RCC 7860 (cell line): ENCODE results near the gene ALOX5.

Experiments
- DNase-seq: peaks from one replicate; pipeline ENCODE4 v3.0.0-alpha.2; 2015; ENCODE audit warnings: low spot score
- FAIRE-seq: peaks from 2 replicates; lab custom pipeline; 2012; peaks lifted over from hg19 to GRCh38; lab: Jason Lieb, UNC

Gene ALOX5

DNA sequence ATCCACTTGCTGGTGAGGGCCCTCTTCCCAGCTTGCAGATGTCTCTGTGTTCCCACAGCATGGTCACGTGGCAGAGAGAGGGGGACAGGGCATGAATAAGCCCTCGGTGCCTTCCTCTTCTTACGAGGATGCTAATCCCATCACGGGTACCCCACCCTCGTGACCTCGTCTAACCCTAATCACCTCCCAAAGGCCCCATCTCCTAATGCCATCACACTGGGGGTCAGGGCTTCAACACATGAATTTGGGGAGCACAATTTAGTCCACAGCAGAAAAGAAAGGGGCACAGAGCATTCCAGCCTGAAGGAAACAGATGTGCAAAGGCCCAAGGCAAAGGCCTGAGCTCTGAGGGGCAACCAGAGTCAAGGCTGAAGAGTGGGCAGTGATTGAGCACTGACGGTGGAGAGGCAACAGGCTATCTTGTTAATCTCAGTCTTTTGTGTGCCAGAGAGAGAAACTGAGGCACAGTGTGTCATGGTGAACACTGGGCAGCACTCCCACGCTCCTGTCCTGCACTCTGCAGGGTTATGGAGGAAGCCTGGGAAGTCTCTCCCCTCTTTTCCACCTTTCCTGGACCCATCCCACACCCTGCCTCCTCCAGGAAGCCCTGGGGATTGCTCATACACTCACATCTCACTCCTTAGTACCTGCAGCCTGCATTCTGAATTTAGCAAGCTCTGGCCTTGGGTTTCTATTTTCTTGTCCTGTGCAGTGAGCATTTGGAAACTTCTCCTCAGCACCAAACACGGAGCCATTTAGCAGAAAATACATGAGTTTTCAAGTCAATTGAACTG, 49.0 kb downstream of the ALOX5 start:
- FAIRE-seq (no peak), DNase-seq (no peak)

DNA sequence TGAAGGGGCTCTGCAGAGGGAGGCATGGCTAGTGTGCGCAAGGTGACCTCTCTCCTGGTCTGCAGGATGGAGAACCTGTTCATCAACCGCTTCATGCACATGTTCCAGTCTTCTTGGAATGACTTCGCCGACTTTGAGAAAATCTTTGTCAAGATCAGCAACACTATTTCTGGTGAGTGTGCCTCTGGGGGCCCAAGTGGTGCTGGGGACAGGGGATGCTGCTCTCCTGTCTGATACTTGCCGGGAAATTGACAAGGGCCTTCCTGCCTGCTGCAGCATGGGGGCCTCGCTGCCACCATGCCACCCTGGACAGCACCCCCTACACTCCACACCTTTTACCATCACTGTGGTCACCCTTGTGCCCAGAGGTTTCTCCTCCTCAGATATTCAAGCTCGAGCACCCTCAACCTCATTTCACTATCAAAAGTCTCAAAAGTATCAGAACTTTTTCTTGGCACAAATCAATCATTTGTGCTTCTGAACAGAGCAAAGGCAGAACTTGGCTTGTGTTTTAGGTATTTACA, 50.0 kb downstream of the ALOX5 start:
- no peak for DNase-seq
- FAIRE-seq, result no peak

DNA sequence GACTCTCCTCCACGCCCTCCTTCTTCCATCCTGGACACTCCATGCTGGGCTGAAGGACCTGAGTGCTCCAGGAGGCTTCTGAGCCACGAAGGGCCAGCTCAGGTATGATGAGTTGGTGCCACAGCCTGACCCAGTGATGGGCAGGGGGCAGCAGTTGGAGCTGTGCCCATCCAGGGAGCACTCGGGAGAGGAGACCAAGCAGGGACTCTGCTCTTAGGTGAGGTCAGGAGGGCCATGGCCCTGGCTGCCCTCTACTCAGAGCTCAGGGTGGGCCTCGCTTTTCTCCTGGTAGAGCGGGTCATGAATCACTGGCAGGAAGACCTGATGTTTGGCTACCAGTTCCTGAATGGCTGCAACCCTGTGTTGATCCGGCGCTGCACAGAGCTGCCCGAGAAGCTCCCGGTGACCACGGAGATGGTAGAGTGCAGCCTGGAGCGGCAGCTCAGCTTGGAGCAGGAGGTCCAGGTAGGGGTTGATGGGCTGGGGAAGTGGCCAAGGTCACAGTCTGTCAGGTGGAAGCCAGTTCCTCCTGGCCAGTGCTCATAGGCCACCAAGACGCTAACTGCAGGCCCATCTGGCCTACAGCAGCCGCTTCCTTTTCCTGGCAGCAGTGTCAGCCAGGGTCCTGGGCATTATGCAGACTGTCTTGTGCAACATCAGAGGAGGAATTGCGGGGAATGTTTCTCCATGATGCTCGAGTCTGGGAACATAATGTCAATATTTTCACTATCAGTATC, 50.8 kb downstream of the ALOX5 start:
- DNase-seq (no peak), FAIRE-seq (no peak)

DNA sequence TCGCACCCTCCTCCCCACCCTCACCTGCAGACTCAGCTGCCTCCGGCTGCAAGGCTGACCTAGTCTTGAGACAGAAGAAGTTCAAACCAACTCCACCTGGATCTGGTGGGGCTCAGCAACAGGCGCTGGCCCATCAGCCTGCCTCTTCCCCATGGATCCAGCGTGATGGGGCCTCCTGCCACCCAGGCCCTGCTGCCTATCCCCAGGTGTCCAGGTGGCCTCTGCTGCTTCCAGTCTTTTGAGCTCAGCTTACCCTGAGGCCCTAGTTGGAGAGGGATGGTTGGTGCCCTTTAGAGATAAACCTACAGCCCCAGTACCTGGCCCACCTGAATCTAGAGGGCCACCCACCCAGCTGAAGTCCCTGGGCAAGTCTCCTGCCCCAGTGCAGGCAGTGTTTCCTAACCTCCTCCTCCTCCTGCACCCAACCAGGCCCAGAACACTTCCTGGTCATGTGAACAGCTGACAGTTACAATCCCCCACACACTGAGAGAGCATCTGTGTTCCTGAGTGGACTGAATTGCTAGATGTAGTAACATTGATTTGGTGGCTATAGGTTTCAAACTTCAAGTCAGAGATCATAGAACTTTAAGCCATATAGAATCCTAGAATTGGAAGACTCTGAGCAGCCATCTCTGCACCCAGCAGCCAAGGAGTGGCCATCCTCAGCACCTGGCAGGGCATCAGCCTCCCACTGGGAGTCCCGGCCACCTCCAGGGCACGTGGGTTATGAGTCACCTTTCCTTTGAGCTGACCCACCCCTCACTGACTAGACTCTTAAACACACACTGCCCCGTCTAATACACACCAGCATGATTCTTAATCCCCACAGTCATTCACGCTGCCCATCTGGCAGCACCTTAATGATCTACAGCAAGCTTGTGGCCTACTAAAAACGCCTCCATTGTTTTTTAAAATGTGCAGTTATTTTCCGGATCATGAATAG, 51.9 kb downstream of the ALOX5 start:
- FAIRE-seq (no peak), DNase-seq (peak; percentile 32)

DNA sequence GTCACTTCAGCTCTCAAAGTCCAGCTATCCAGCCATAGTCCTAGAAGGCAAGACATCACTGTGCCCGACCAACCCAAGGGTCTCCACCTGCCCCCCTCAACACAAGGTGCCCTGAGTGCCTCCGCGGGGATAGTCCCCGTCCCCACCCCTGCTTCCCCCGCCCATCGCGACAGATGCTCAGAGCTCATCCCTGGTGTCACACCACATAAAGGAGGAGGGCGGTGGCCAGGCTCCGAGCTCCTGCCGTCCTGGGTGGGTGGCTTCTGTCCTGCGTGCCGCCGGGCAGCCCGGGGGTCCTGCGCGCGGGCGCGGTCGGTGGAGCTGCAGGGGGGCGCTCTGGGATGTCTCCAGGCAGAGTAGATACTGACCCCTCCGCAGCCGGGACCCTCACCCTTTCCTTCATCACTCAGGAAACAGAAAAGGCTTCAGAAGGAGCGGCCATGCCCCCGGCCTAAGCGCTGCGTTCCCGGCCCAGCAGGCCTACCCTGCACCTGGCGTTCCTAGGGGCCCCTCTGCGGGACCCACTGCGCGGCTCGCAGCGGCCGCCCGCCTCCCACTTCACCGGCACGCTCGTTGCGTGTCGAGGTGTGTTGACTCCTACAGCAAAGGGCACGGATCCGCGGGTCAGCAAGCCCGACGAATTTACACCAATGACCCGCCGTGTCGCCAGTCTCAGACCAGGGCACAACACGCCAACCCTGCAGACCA, 53.4 kb downstream of the ALOX5 start:
- DNase-seq, result no peak
- FAIRE-seq, result no peak

DNA sequence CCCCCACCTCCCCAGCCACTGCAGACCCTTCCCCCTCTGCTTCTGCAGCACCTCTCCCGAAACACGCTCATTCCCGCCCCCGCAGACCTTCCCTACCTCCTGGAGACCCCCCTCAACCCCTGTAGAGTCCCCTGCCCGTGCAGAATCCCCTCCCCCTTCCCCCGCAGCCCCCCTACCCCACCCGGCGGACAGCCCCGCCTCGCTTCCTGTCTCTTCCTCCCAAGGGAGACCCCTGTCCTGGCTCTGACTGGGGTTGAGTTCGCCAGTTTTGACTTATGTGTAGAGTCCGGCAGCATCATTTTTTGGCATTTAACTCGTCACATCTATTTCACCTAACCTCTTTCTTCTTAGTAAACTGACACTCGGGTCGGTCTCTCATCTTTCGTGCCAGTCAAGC, 54.0 kb downstream of the ALOX5 start:
- DNase-seq, result no peak
- FAIRE-seq, result no peak

DNA sequence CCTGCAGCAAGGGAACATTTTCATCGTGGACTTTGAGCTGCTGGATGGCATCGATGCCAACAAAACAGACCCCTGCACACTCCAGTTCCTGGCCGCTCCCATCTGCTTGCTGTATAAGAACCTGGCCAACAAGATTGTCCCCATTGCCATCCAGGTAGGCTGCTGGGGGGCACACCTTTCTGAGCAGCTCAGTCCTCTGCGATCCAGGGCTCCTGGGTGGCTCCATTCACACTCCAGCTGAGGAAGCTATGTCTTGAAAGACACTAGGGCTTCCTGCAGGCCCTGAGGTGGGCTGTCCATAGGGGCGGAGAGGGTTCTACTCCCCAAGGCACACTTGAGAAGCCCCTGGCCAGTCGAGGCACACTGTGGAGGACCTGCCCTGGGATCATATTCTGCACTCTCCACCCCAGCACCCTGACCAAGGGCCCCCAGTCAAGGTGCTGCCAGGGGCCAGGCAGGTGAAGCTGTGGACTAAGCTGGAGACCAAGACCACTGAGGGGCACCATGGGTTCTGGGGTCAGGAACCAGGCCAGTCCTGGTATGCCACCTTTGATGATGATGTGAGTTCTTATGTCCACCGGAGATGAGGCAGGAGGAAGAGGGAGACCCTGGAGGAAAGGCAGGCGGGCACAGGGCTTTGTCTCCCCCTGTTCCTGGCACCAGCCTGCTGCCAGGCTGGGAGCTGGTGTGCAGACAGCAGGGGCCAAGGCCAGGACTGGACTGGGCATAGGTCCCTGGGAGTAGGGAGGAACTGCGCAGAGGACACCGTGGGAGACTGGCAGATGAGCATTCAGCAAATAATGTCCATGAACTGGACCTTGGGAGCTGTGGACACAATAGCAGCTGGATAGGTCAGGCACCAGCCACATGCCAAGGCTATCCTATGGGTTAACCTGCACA, 54.8 kb downstream of the ALOX5 start:
- FAIRE-seq, result no peak
- no peak for DNase-seq

DNA sequence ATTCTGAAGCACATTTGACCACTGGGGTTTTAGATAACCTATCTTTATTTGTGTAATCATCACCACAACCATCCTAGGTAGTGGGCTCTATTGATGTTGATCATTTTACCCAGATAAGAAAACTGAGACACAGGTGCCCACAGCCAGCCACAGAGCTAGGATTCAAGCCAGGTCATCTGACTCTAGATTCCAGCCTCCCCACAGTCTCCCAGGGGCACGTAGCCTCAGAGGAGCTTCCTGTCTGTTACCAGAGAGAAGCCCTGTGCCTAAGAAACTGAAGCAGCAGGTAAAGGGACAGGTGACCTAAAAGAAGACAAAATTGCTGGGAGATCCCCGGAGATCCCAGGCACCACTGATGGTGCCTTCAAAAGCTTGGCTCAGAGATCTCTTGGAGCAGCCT, 55.8 kb downstream of the ALOX5 start:
- no peak for FAIRE-seq
- no peak for DNase-seq

DNA sequence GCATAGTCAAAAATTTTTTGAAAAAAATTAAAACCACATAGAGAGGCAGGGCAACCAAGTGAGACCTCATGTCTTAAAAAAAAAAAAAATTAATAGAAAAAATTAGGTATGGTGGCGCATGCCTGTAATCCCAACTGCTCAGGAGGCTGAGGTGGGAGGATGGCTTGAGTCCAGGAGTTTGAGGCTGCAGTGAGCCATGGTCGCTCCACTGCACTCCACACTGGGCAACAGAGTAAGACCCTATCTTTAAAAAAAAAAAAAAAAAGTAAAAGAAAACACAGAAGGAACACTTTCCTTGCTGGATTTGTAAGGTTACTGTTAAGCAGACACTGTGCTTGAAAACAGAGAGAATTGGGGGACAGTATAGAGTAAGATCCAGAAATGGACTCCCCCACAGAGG, 58.1 kb downstream of the ALOX5 start:
- FAIRE-seq (no peak), DNase-seq (no peak)

DNA sequence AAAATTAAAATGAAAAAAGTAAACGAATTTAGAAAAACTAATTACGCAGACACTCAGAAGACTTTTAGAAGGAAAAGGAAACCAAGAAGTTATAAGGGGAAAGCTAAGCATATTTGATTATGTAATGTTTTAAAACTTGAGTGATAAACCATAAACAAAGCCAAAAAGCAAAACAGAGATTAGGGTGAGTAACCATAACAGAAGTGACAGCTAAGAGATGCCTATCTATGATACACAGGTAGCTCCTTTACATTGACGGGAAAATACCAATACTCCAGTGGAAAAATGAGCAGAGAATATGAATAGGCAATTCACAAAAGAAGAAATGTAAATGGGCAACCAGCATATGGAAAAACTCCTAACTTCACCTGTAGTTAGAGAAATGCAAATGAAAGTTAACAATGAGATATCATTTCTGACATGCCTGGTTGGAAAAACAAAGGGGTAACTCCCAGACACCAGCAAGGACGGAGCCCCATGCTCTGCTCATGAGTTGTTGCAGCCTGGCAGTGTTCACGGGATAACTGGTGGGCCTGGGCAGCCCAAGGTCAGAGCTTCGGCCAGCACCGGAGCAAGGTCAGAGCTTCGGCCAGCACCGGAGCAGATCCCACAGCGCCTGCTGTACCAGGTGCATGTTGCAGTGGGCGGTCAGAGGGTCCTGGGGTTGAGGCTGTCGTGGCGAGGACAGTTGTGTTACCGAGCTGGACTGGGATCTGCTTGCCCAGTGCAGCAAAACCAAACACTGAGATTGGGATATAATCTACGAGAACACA, 58.9 kb downstream of the ALOX5 start:
- DNase-seq (no peak), FAIRE-seq (no peak)

DNA sequence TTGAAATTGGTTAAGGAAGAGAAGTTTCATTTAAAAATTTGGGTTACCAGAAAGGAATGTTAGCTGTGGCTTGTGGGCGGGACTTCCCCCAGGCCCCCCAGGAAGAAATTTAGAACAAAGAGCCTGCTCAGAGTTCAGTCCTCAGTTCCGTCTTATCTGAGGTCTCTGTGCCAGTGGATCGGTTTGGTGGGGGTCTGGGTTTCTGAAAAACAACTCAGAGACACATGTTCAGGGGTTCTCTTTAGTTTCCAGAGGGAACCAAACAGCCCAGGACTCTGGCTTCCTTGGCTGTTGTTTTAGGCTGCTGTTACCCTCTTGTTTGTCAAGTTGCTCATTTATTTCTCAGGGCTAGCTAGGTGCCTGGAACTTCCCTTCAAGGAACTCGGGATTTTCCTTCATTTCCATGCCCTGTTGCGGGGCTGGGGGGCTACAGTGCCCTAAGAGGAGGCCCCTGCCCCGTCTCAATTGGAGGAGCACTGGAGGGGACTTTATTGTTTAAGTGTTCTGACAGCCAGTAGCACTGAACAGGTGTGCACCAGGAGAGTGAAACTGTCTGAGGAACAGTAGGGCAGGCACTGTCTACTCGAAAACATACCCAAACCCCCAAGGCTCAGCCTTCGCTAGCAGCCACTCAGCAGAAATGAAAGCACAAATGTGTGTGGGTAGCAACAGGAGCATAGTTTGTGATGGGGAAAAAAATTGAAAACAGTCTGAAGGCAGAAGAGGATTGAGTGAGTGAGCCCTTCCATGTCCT, 59.9 kb downstream of the ALOX5 start:
- DNase-seq (no peak), FAIRE-seq (no peak)

DNA sequence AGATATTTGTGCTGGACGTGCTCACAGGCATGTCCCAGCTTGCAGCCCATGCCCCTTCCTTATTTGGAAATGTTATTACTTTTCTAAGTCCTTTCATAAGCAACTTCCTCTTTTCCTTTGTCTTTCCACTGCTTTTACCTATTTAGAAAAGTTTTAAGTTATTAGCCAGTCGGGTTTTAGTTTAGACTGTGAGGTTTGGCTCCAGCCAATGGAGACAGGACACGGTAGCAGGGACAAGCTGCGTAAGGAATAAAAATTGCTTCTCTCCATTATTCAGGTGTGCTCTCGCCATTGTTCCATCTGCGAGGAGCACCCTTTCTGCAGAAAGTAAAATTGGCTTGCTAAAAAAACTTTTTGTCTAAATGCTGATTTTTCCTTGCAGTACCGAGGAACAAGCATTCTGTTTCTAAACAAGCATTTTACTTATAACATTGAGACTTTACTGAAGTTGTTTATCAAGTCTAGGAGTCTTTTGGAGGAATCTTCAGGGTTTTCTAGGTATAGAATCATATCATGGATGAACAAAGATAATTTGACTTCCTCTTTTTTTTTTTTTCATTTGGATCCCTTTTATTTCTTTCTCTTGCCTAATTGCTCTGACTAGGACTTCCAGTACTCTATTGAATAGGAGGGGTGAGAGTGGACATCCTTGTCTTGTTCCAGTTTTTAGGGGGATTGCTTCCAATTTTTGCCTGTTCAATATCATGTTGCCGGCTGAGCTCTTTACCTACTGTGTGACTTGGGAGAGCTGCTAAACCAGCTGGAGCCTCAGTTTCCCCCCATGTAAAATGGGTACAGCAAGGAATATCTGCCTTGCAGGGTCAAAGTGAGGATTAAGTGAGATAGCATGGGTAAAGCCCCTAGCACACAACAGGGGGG, 63.8 kb downstream of the ALOX5 start:
- no peak for FAIRE-seq

DNA sequence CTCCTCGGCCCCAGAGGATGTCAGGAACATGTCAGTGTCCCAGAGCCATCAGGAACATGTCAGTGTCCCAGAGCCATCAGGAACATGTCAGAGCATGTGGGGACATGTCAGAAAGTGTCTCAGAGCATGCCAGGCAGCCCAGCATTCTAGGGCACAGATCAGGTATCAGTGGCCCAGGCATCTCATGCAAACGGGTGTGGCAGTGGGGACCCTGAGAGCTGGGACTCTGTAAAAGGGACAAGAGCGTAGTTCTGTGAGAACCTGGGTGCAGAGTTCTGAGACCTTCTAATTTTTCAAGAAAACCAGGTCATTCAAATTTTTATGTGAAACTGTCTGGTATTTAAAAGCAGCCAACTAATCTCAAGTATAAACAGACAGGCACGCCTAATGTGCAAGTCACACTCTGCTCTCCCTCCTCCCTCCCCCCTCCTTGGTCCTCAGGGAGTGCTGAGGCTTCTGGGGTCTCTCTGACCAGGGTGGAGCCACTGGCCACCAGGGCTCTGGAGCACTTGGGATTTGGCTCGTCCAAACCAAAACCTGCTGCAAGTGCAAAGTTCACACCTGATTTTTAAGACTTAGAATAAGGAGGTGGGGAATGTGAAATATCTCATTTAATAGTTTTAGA, 64.6 kb downstream of the ALOX5 start:
- no peak for DNase-seq
- no peak for FAIRE-seq

More for the DNA sequence above, 63.8 kb downstream of the ALOX5 start:
- DNase-seq, result no peak

DNA sequence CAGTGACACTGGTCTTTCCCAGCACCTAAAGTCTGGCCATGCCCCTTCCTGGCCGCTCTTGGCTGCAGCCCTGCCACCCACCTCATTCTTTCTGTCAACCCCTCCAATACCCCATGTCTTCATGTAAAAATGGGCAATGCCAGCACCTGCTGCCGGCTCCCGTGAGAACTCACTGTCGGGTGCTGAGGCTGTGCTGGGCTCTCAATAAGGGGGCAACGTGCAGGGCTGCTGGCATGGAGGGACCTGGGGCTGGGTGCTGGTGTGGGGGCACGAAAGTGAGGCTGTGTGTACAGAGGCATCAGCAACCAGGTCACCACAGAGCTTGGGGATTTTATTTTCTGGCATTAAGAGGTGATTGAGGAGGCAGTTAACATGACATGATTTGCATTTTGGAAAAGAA, 65.3 kb downstream of the ALOX5 start:
- DNase-seq, result no peak
- no peak for FAIRE-seq

DNA sequence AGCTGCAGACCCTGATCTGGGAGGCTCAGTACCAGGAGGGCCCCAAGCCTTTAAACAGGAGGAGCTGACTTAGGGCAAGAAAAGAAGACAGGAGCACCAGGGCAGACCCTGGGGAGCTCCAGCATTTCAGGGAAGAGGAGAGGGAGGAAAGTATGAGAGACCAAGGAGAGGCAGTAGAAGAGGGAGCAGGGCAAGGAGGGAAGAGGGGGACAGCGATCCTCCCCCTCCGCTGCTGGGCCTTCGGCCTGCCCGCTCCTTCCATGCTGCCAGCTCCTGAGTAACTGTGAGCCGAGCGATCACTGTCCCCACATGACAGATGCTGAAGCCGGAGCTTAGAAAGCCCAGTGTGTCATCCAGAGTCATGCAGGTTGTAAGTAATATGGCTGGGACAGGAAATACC, 65.9 kb downstream of the ALOX5 start:
- FAIRE-seq, result no peak
- DNase-seq, result no peak

DNA sequence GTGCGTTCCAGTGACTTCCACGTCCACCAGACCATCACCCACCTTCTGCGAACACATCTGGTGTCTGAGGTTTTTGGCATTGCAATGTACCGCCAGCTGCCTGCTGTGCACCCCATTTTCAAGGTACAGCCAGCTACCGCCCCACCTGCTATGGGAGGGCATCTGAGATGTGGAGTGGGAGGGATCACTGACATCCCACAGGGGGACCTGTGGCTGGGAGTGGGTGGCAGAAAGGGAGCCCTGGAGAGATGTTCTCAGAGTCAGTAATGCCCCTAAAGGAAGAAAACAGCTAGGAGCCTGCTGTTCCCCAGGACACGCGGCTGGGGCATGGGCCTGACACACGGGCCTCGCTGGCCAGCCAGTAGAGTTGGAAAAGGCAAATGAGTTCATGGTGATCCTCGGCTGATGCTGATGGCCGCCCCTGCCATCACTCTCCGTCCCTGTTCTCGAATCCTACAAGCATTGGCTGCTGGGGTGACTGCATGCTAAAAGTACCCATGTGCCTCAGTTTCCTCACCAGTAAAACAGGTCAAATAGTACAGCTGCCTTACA, 66.6 kb downstream of the ALOX5 start:
- DNase-seq (no peak), FAIRE-seq (no peak)
